PFSK-1 (cell line): ENCODE measurements around the gene KIAA1549.

Experiments used
- FOXP2 ChIP-seq: optimal IDR thresholded peaks from 2 replicates; pipeline ENCODE3; 2011; ENCODE audit warnings: borderline replicate concordance, control low read depth, inconsistent platforms; ENCODE audit not compliant: insufficient read depth; ENCODE audit errors: extremely low read length, extremely low read depth
- POLR2AphosphoS5 ChIP-seq: IDR thresholded peaks from 2 replicates; pipeline ENCODE4 v1.6.1; 2012; ENCODE audit warnings: low read depth, mild to moderate bottlenecking, control low read depth, low read length, moderate library complexity
- REST ChIP-seq, 2 experiments: IDR thresholded peaks; 2 replicates each; pipeline versions ENCODE4 v1.6.1 to v1.8.0; 2011 to 2012; ENCODE audit warnings: low read depth in 2 of 2, low read length in 2 of 2, control low read depth in 1 of 2, inconsistent platforms in 1 of 2, mild to moderate bottlenecking in 1 of 2, moderate library complexity in 1 of 2; ENCODE audit not compliant: insufficient read depth in 1 of 2
- SIN3A ChIP-seq: IDR thresholded peaks from 2 replicates; pipeline ENCODE4 v1.6.1; 2012; ENCODE audit warnings: mild to moderate bottlenecking, low read length, moderate library complexity, borderline replicate concordance; ENCODE audit not compliant: insufficient read depth
- TAF1 ChIP-seq: IDR thresholded peaks from 2 replicates; pipeline ENCODE4 v1.6.1; 2012; ENCODE audit warnings: low read length, control low read depth, borderline replicate concordance; ENCODE audit not compliant: insufficient read depth

KIAA1549 gene

GRCh38 chr7:138867744-138868143, 113.4 kb downstream of the KIAA1549 start:
- TF ChIP-seq TAF1 (no peak), REST (IDR thresholded peaks at IDR 0.05; ENCODE audit: insufficient read depth in 1 of 2, low read depth in 2 of 2, low read length in 2 of 2) (no peak), POLR2AphosphoS5 (no peak), SIN3A (no peak), FOXP2 (no peak)

GRCh38 chr7:138866353-138866752, 114.8 kb downstream of the KIAA1549 start:
- TF ChIP-seq REST (IDR thresholded peaks at IDR 0.05; ENCODE audit: insufficient read depth in 1 of 2, low read depth in 2 of 2, low read length in 2 of 2) (no peak), TAF1 (no peak), FOXP2 (no peak), POLR2AphosphoS5 (no peak), SIN3A (no peak)

GRCh38 chr7:138865843-138866242, 115.3 kb downstream of the KIAA1549 start:
- TF ChIP-seq REST (IDR thresholded peaks at IDR 0.05; ENCODE audit: insufficient read depth in 1 of 2, low read depth in 2 of 2, low read length in 2 of 2) (no peak), POLR2AphosphoS5 (no peak), FOXP2 (no peak), TAF1 (no peak)

- TF ChIP-seq SIN3A: no peak
- TF ChIP-seq TAF1: no peak
- no peak for TF ChIP-seq FOXP2
Observed at GRCh38 chr7:138864667-138865066, 116.5 kb downstream of the KIAA1549 start.

- TF ChIP-seq FOXP2: no peak
- no peak for TF ChIP-seq REST (IDR thresholded peaks at IDR 0.05; ENCODE audit: insufficient read depth in 1 of 2, low read depth in 2 of 2, low read length in 2 of 2)
- no peak for TF ChIP-seq SIN3A
- TF ChIP-seq TAF1: no peak
Observed at GRCh38 chr7:138863931-138864330, 117.3 kb downstream of the KIAA1549 start.
